GM23248 (cell line): Measurements from ENCODE around the gene IP6K3. TPM values are rescaled to one million over a fixed set of nuclear protein-coding genes. Genes with fewer than 3 reads are reported as not detected.

Source experiments
- DNase-seq: peaks from one replicate; pipeline ENCODE4 v3.0.0-alpha.2; 2015
- H2AFZ ChIP-seq: fragments of 200-600 bp; sonication (generic); 2 replicates; pipeline ENCODE4 v1.6.1; 2016; ENCODE audit warnings: antibody characterized with exemption
- H3F3A ChIP-seq: fragments of 200-600 bp; sonication (generic); 2 replicates; pipeline ENCODE4 v1.6.1; 2016; ENCODE audit warnings: mild to moderate bottlenecking, antibody characterized with exemption, mixed run types; ENCODE audit not compliant: insufficient read depth
- H3K27ac ChIP-seq: fragments of 200-600 bp; sonication (generic); 2 replicates; pipeline ENCODE4 v1.5.1; 2016; ENCODE audit warnings: mild to moderate bottlenecking
- H3K27me3 ChIP-seq: fragments of 200-600 bp; sonication (generic); replicated peaks from 2 replicates; pipeline ENCODE4 v1.6.1; 2016; ENCODE audit warnings: mild to moderate bottlenecking; ENCODE audit not compliant: insufficient read depth
- H3K36me3 ChIP-seq: fragments of 200-600 bp; sonication (generic); 2 replicates; pipeline ENCODE4 v1.6.1; 2016; ENCODE audit warnings: low read depth, mild to moderate bottlenecking
- H3K4me1 ChIP-seq: fragments of 200-600 bp; sonication (generic); 2 replicates; pipeline ENCODE4 v1.6.1; 2016; ENCODE audit warnings: mild to moderate bottlenecking; ENCODE audit not compliant: insufficient read depth
- H3K4me2 ChIP-seq: fragments of 200-600 bp; sonication (generic); one replicate; pipeline ENCODE4 v1.6.1; 2016; ENCODE audit warnings: mild to moderate bottlenecking; ENCODE audit not compliant: unreplicated experiment
- H3K4me3 ChIP-seq: fragments of 200-600 bp; sonication (generic); 2 replicates; pipeline ENCODE4 v1.5.1; 2016; ENCODE audit warnings: mild to moderate bottlenecking
- H3K79me2 ChIP-seq: fragments of 200-600 bp; sonication (generic); 2 replicates; pipeline ENCODE4 v1.6.1; 2016; ENCODE audit warnings: mild to moderate bottlenecking; ENCODE audit not compliant: insufficient read depth
- H3K9ac ChIP-seq: fragments of 200-600 bp; sonication (generic); 2 replicates; pipeline ENCODE4 v1.6.1; 2016; ENCODE audit warnings: mild to moderate bottlenecking
- H3K9me2 ChIP-seq: fragments of 200-600 bp; sonication (generic); 2 replicates; pipeline ENCODE4 v1.6.1; 2016; ENCODE audit warnings: mixed run types, mild to moderate bottlenecking, moderate library complexity; ENCODE audit not compliant: insufficient read depth
- H3K9me3 ChIP-seq: fragments of 200-600 bp; sonication (generic); one replicate; pipeline ENCODE4 v1.6.1; 2017; ENCODE audit warnings: low read depth
- H4K20me1 ChIP-seq: fragments of 200-600 bp; sonication (generic); 2 replicates; pipeline ENCODE4 v1.6.0; 2016; ENCODE audit not compliant: insufficient read depth
- EZH2 ChIP-seq: fragments of 200-600 bp; sonication (generic); IDR thresholded peaks from 2 replicates; pipeline ENCODE4 v1.6.1; 2018; ENCODE audit warnings: antibody characterized with exemption, mild to moderate bottlenecking; ENCODE audit not compliant: insufficient read depth, poor library complexity, severe bottlenecking
- EZH2phosphoT487 ChIP-seq: fragments of 200-600 bp; sonication (generic); IDR thresholded peaks from 2 replicates; pipeline ENCODE4 v1.6.1; 2018; ENCODE audit warnings: antibody characterized with exemption, moderate library complexity, mild to moderate bottlenecking, low read depth; ENCODE audit not compliant: insufficient read depth
- WGBS, 2 experiments: methylation state at CpG; one replicate each; pipeline ENCODE4 v1.1.6; 2015 to 2017; ENCODE audit warnings: low lambda C conversion rate in 2 of 2, low coverage in 1 of 2; ENCODE audit errors: missing lambda C conversion rate in 2 of 2; 5-methylcytosine and 5-hydroxymethylcytosine counted together
- in situ Hi-C: fragments of 300-500 bp; cut with MboI; formaldehyde crosslinking; loops from 2 replicates; pipeline ENCODE4 v1.15.0; 2020
- polyA plus RNA-seq: library from polyadenylated mRNA; unstranded; fragments of >200 nt; fragmentation: Nextera tagmentation; extraction: Ambion mirVana; gene quantifications from 2 replicates; pipeline ENCODE4 v1.2.1, GENCODE V29; 2016
- total RNA-seq: library from RNA; depleted of rRNA; stranded (reverse); fragments of >200 nt; shearing (Covaris generic); gene quantifications from 2 replicates; pipeline ENCODE4 v1.2.3, GENCODE V29; 2014

IP6K3 gene
- total and polyA plus RNA-seq, 2 experiments from 2014 or later = not detected

DNA sequence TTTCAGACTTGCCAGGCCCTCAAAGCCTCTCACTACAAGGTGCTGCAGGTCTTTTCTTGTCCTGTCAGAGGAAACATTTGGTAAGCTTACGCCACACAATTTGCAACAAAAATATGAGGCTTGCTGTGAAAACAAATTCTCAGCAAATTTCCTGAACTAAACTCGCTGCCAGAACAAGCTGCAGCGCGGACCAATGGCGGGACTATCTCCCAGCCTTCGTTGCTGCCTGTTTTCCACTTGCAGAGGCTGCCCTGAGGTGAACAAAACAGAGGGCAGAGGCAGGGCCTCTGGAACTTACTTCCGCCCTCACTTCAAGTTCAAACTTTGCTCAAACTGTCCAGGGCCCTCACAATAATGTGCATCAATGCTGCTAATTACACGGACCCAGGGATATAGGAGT, 47.6 kb downstream of the IP6K3 start:
- Histone ChIP-seq H3K9ac (no peak overlapping the region), H3K9me2 (no peaks in the 10 kb centered on the region), H4K20me1 (no peaks in the 10 kb centered on the region), H3K9me3 (no peaks in the 10 kb centered on the region), H3K27me3 (no peaks in the 10 kb centered on the region), H3K36me3 (peaks cover 12% of the 10 kb centered on the region; the same call in 1 of the 2 replicates), H3K79me2 (no peaks in the 10 kb centered on the region), H3K4me1 (peaks cover 38% of the 10 kb centered on the region), H2AFZ (no peak overlapping the region), H3K4me2 (no peak overlapping the region), H3K4me3 (no peak overlapping the region), H3K27ac (no peak overlapping the region), H3F3A (peaks cover 33% of the 10 kb centered on the region)
- WGBS, 2 experiments = 76 to 80% methylated on average over 8 of the region's 8 CpGs
- in situ Hi-C loops = no loop called here
- no peak for TF ChIP-seq EZH2
- no peak for TF ChIP-seq EZH2phosphoT487
- DNase-seq = no peak

DNA sequence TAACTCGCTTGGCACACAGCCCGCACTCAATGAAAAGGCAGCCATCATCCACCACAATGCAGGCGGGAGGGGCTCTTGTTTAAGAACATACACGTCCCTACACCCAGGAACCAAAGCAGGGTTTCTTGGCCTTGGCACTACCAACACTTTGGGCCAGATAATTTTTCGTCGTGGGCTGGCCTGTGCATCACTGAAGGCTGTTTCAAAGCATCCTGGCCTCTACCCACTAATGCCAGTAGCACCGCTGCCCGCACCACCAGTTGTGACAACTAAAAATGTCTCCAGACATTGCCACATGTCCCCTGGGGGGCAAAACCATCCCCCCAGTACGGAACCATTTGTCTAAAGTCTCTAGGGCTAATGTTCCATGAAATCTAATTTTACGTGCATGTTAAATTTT, 48.2 kb downstream of the IP6K3 start:
- Histone ChIP-seq H3K4me1 (peaks cover 44% of the 10 kb centered on the region), H3K36me3 (peaks cover 12% of the 10 kb centered on the region; the same call in 1 of the 2 replicates), H3K4me3 (no peak overlapping the region), H3K9me3 (no peaks in the 10 kb centered on the region), H3K4me2 (no peak overlapping the region), H3K9me2 (no peaks in the 10 kb centered on the region), H3K79me2 (no peaks in the 10 kb centered on the region), H3K9ac (no peak overlapping the region), H3F3A (peaks cover 39% of the 10 kb centered on the region), H3K27ac (no peak overlapping the region), H3K27me3 (no peaks in the 10 kb centered on the region), H2AFZ (no peak overlapping the region), H4K20me1 (no peaks in the 10 kb centered on the region)
- 78 to 79% methylated on average over 10 of the region's 10 CpGs for WGBS, 2 experiments
- no peak for DNase-seq
- in situ Hi-C loops = no loop called here
- TF ChIP-seq EZH2phosphoT487 = no peak
- no peak for TF ChIP-seq EZH2

DNA sequence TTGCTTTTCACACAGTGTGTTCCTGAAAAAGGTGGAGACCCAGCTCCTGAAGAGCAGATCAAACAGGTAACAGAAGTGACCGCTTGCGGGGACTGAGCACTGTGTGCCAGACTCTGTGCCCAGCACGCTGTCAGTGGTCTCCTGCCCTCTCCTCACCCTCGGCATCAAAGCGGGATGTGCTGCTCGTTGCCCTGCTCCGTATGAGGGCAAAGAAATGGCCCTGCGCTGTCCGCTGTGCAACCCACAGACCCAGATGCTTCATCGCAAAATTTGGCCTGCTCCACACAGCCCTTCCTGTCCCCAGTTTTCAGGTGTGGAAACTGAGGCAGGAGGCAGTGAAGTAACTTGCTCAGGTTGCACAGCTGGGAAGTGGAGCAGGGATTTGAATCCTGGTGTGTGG, 48.9 kb downstream of the IP6K3 start:
- TF ChIP-seq EZH2 (no peak), EZH2phosphoT487 (no peak)
- H3K4me1 ChIP-seq = peaks cover 49% of the 10 kb centered on the region
- H3F3A ChIP-seq = peaks cover 43% of the 10 kb centered on the region
- H2AFZ ChIP-seq = no peak overlapping the region
- H3K36me3 ChIP-seq = peaks cover 12% of the 10 kb centered on the region; the same call in 1 of the 2 replicates
- H3K27me3 ChIP-seq = no peaks in the 10 kb centered on the region
- H3K27ac ChIP-seq = no peak overlapping the region
- DNase-seq = no peak
- H3K9me2 ChIP-seq = no peaks in the 10 kb centered on the region
- H3K4me2 ChIP-seq = no peak overlapping the region
- H3K79me2 ChIP-seq = no peaks in the 10 kb centered on the region
- no peak overlapping the region for H3K9ac ChIP-seq
- H3K4me3 ChIP-seq = no peak overlapping the region
- H3K9me3 ChIP-seq = no peaks in the 10 kb centered on the region
- in situ Hi-C loops = no loop called here
- 97% methylated on average over 10 of the region's 10 CpGs for WGBS, 2 experiments
- no peaks in the 10 kb centered on the region for H4K20me1 ChIP-seq

DNA sequence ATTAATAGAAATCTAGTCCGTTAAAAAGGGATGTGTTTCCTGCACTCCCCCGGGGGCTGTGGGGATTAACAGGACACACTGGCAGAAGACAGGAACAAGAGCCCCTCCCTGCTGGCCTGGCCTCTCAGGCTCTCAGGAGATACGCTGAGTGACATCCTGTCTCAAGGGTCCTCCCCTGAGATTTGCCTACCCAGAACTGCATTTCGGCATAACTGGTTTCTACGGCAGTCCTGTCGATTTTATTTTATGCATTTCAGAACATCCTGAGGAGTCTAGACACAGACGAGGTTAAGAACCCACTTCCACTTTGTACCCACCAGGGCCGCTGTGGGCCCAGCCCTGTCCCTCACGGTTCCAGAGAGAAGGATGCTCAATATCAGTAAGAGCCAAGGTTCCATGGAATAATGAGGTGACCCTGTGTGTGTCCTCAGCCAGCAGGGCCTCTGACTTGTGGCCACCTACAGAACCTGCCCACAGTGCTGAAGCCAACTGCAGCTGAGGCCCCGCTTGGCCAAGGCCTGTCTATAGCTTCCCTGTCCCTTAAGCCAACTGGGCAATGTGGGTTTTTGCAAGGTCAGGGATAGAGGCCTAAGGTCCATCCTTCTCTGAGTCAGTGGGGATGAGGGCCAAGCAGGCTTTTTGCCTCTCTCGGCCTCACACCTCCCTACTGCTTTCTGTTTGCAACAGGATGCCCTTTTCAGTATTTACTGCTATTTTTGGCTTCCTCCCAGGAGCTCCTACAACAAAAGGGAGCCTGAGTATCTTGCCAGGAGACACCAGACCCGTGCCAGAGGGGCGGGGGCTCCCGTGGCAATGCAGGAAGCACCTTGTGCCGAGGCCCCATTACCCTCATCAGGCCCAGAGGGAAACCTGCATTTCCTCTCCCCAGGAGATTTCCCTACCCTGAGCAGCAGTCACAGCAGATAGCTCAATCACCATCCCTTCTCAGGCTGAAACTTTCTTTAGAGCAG, 49.9 kb downstream of the IP6K3 start:
- WGBS, 2 experiments = 76 to 80% methylated on average over 15 of the region's 15 CpGs
- H3K27me3 ChIP-seq = no peaks in the 10 kb centered on the region
- in situ Hi-C loops = no loop called here
- TF ChIP-seq EZH2 = no peak
- no peak for TF ChIP-seq EZH2phosphoT487
- peaks cover 39% of the 10 kb centered on the region for H3F3A ChIP-seq
- H3K4me3 ChIP-seq = no peak overlapping the region
- peak overlapping the region; percentile 42 for H3K27ac ChIP-seq
- no peak overlapping the region for H2AFZ ChIP-seq
- no peak overlapping the region for H3K4me2 ChIP-seq
- no peaks in the 10 kb centered on the region for H3K9me2 ChIP-seq
- peaks cover 48% of the 10 kb centered on the region for H3K4me1 ChIP-seq
- peak overlapping the region; percentile 31; the same call in 1 of the 2 replicates for H3K9ac ChIP-seq
- no peaks in the 10 kb centered on the region for H3K9me3 ChIP-seq
- no peaks in the 10 kb centered on the region for H3K79me2 ChIP-seq
- DNase-seq = peak; percentile 68
- H3K36me3 ChIP-seq = peaks cover 12% of the 10 kb centered on the region; the same call in 1 of the 2 replicates
- no peaks in the 10 kb centered on the region for H4K20me1 ChIP-seq
